ENCODE results near the gene EDC4. TPM values are rescaled to one million over a fixed set of nuclear protein-coding genes. Genes with fewer than 3 reads are reported as not detected.

The EDC4 gene
- total RNA-seq, 2 experiments from 2014 or later, result 134 to 145 TPM

- POLR2A ChIA-PET, result interaction anchor here (0.8 to 1.6 kb wide), 2 partner anchors 14 to 16 kb away, joined by 3 read pairs; no protein-coding TSS in a partner anchor
- Mint-ChIP-seq H3K27ac (no peak overlapping the region), H3K4me1 (ENCODE audit: low read depth) (peaks cover 20% of the 10 kb centered on the region), H3K36me3 (ENCODE audit: low read depth) (peaks cover 36% of the 10 kb centered on the region), H3K4me3 (no peak overlapping the region), H3K9me3 (no peaks in the 10 kb centered on the region), H3K27me3 (no peaks in the 10 kb centered on the region)
- Histone ChIP-seq H3K9me3 (ENCODE audit: control insufficient read depth in 1 of 2, insufficient read depth in 1 of 2, low read length in 2 of 2) (no peaks in the 10 kb centered on the region), H3K4me3 (ENCODE audit: low read length) (no peak overlapping the region), H3K36me3 (ENCODE audit: insufficient read depth, low read length) (peaks cover 55% of the 10 kb centered on the region), H3K4me1 (ENCODE audit: insufficient read depth, low read length) (peaks cover 11% of the 10 kb centered on the region), H3K27ac (ENCODE audit: low read depth in 1 of 2, low read length in 2 of 2) (no peak overlapping the region), H3K27me3 (ENCODE audit: control insufficient read depth in 1 of 2, insufficient read depth in 2 of 2, low read length in 2 of 2) (no peaks in the 10 kb centered on the region)
- TF ChIP-seq, protein P1, sequence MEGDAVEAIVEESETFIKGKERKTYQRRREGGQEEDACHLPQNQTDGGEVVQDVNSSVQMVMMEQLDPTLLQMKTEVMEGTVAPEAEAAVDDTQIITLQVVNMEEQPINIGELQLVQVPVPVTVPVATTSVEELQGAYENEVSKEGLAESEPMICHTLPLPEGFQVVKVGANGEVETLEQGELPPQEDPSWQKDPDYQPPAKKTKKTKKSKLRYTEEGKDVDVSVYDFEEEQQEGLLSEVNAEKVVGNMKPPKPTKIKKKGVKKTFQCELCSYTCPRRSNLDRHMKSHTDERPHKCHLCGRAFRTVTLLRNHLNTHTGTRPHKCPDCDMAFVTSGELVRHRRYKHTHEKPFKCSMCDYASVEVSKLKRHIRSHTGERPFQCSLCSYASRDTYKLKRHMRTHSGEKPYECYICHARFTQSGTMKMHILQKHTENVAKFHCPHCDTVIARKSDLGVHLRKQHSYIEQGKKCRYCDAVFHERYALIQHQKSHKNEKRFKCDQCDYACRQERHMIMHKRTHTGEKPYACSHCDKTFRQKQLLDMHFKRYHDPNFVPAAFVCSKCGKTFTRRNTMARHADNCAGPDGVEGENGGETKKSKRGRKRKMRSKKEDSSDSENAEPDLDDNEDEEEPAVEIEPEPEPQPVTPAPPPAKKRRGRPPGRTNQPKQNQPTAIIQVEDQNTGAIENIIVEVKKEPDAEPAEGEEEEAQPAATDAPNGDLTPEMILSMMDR (IDR thresholded peaks at IDR 0.05), result no peak
- intact Hi-C loops (cut with DNase I, micrococcal nuclease), result loop anchor here in 1 of 2 experiments (10.0 kb wide), 1 partner anchor 185 kb away; no protein-coding TSS in a partner anchor
- CTCF ChIA-PET, result interaction anchor here (1.6 kb wide), 1 partner anchor 22 kb away, joined by 4 read pairs; no protein-coding TSS in a partner anchor
- ATAC-seq (ENCODE audit: poor library complexity), result no peak
- no peak for DNase-seq
These were observed 46.9 kb downstream of the EDC4 start for GRCh38 chr16:67919622-67920221.

GRCh38 chr16:67922221-67922620 lies 49.4 kb downstream of the EDC4 start:
- ChIA-PET CTCF (interaction anchor here (1.2 kb wide), 1 partner anchor 106 kb away, joined by 5 read pairs; no protein-coding TSS in a partner anchor), POLR2A (no interaction called here)
- TF ChIP-seq, protein P1 (IDR thresholded peaks at IDR 0.05), result no peak
- Histone ChIP-seq H3K4me3 (ENCODE audit: low read length) (no peak overlapping the region), H3K27ac (ENCODE audit: low read depth in 1 of 2, low read length in 2 of 2) (no peak overlapping the region), H3K4me1 (ENCODE audit: insufficient read depth, low read length) (peaks cover 8% of the 10 kb centered on the region), H3K36me3 (ENCODE audit: insufficient read depth, low read length) (peaks cover 43% of the 10 kb centered on the region), H3K27me3 (ENCODE audit: control insufficient read depth in 1 of 2, insufficient read depth in 2 of 2, low read length in 2 of 2) (no peaks in the 10 kb centered on the region), H3K9me3 (ENCODE audit: control insufficient read depth in 1 of 2, insufficient read depth in 1 of 2, low read length in 2 of 2) (no peaks in the 10 kb centered on the region)
- intact Hi-C loops (cut with DNase I, micrococcal nuclease), result no loop called here
- DNase-seq, result no peak
- no peaks in the 10 kb centered on the region for H3K27me3 Mint-ChIP-seq
- H3K36me3 Mint-ChIP-seq (ENCODE audit: low read depth), result peaks cover 25% of the 10 kb centered on the region
- H3K27ac Mint-ChIP-seq, result peak overlapping the region; percentile 33
- H3K4me1 Mint-ChIP-seq (ENCODE audit: low read depth), result peaks cover 10% of the 10 kb centered on the region
- H3K9me3 Mint-ChIP-seq, result no peaks in the 10 kb centered on the region
- ATAC-seq (ENCODE audit: poor library complexity), result no peak
- H3K4me3 Mint-ChIP-seq, result no peak overlapping the region

DNA sequence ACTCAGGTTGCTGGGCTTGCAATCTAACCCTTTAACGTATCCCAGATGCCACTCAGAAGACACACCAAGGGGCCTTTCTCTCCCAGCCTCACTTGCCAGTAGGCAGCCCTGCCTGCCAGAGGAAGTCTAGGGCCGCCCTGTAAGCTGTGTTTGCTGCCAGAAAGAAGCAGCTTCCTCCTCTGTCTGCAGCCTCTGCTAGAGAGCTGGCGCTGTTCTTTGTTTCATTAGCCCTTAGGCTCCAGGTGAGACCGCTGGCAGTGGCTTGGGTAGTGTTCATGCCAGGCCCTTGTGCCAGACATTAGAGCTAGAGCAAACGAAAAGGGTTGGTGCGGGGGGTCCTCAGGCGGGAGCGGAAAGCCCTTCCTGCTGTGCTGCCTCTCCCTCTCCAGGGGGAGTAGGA lies 49.9 kb downstream of the EDC4 start:
- DNase-seq (no peak), ATAC-seq (ENCODE audit: poor library complexity) (no peak)
- Histone ChIP-seq H3K4me1 (ENCODE audit: insufficient read depth, low read length) (peaks cover 4% of the 10 kb centered on the region), H3K27me3 (ENCODE audit: control insufficient read depth in 1 of 2, insufficient read depth in 2 of 2, low read length in 2 of 2) (no peaks in the 10 kb centered on the region), H3K36me3 (ENCODE audit: insufficient read depth, low read length) (peaks cover 43% of the 10 kb centered on the region), H3K4me3 (ENCODE audit: low read length) (no peak overlapping the region), H3K9me3 (ENCODE audit: control insufficient read depth in 1 of 2, insufficient read depth in 1 of 2, low read length in 2 of 2) (no peaks in the 10 kb centered on the region), H3K27ac (ENCODE audit: low read depth in 1 of 2, low read length in 2 of 2) (no peak overlapping the region)
- Mint-ChIP-seq H3K9me3 (no peaks in the 10 kb centered on the region), H3K4me3 (no peak overlapping the region), H3K4me1 (ENCODE audit: low read depth) (peaks cover 5% of the 10 kb centered on the region), H3K27ac (peak overlapping the region; percentile 33), H3K36me3 (ENCODE audit: low read depth) (peaks cover 20% of the 10 kb centered on the region), H3K27me3 (no peaks in the 10 kb centered on the region)
- intact Hi-C loops (cut with DNase I, micrococcal nuclease), result no loop called here
- TF ChIP-seq, protein P1 (IDR thresholded peaks at IDR 0.05), result no peak
- ChIA-PET POLR2A (interaction anchor here (1.2 kb wide), 1 partner anchor 13 kb away, joined by 5 read pairs; the partner anchor contains the start of gene PSMB10), CTCF (interaction anchor here (1.2 kb wide), 1 partner anchor 106 kb away, joined by 5 read pairs; no protein-coding TSS in a partner anchor)
